Neural cell (in vitro differentiated cells): Measurements from ENCODE around the gene SPOCK1.

Source experiments
- EZH2 ChIP-seq: fragments of 200-600, 300-800 bp; shearing (Covaris generic), sonication (generic); IDR thresholded peaks from 2 replicates; pipeline ENCODE4 v1.6.1; 2014; ENCODE audit warnings: antibody characterized with exemption, low read length, borderline replicate concordance, mild to moderate bottlenecking; ENCODE audit not compliant: insufficient read depth, poor library complexity, severe bottlenecking
- POLR2AphosphoS5 ChIP-seq: IDR thresholded peaks from 2 replicates; pipeline ENCODE4 v1.6.1; 2012
- TF ChIP-seq, protein P1 (sequence below): fragments of 450-650 bp; IDR thresholded peaks from 2 replicates; pipeline ENCODE4 v1.5.1; 2014; ENCODE audit warnings: antibody characterized with exemption, mild to moderate bottlenecking, moderate library complexity; ENCODE audit not compliant: poor library complexity, severe bottlenecking
- TF ChIP-seq, protein P2 (sequence below): IDR thresholded peaks from 2 replicates; pipeline ENCODE4 v1.6.1; 2012; ENCODE audit warnings: borderline replicate concordance

DNA sequence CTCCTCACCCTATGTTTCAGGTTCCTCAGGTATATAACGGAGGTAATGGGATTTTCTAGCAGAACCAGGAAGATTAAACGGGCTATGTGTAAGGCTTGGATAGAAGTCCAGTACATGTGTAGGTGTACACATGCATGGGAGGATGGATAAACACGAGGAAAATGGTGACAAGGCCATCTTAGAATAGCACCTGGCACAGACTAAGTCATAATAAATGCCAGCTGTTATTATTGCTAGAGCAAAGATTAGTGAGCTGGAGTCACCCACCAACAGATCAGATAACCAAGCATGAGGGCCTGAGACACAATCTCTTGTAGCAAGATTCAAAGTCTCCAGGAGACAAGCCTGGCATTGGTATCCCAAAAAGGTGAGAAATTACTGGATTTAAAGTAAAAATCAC, 21.1 kb downstream of the SPOCK1 start:
- TF ChIP-seq, protein P1, sequence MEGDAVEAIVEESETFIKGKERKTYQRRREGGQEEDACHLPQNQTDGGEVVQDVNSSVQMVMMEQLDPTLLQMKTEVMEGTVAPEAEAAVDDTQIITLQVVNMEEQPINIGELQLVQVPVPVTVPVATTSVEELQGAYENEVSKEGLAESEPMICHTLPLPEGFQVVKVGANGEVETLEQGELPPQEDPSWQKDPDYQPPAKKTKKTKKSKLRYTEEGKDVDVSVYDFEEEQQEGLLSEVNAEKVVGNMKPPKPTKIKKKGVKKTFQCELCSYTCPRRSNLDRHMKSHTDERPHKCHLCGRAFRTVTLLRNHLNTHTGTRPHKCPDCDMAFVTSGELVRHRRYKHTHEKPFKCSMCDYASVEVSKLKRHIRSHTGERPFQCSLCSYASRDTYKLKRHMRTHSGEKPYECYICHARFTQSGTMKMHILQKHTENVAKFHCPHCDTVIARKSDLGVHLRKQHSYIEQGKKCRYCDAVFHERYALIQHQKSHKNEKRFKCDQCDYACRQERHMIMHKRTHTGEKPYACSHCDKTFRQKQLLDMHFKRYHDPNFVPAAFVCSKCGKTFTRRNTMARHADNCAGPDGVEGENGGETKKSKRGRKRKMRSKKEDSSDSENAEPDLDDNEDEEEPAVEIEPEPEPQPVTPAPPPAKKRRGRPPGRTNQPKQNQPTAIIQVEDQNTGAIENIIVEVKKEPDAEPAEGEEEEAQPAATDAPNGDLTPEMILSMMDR = no peak
- TF ChIP-seq EZH2 = no peak
- TF ChIP-seq, protein P2, sequence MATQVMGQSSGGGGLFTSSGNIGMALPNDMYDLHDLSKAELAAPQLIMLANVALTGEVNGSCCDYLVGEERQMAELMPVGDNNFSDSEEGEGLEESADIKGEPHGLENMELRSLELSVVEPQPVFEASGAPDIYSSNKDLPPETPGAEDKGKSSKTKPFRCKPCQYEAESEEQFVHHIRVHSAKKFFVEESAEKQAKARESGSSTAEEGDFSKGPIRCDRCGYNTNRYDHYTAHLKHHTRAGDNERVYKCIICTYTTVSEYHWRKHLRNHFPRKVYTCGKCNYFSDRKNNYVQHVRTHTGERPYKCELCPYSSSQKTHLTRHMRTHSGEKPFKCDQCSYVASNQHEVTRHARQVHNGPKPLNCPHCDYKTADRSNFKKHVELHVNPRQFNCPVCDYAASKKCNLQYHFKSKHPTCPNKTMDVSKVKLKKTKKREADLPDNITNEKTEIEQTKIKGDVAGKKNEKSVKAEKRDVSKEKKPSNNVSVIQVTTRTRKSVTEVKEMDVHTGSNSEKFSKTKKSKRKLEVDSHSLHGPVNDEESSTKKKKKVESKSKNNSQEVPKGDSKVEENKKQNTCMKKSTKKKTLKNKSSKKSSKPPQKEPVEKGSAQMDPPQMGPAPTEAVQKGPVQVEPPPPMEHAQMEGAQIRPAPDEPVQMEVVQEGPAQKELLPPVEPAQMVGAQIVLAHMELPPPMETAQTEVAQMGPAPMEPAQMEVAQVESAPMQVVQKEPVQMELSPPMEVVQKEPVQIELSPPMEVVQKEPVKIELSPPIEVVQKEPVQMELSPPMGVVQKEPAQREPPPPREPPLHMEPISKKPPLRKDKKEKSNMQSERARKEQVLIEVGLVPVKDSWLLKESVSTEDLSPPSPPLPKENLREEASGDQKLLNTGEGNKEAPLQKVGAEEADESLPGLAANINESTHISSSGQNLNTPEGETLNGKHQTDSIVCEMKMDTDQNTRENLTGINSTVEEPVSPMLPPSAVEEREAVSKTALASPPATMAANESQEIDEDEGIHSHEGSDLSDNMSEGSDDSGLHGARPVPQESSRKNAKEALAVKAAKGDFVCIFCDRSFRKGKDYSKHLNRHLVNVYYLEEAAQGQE = no peak
- TF ChIP-seq POLR2AphosphoS5 = no peak
